ENCODE results near the gene SERPINB10. TPM values are rescaled to one million over a fixed set of nuclear protein-coding genes. Genes with fewer than 3 reads are reported as not detected.

SERPINB10 gene
- total and polyA plus RNA-seq, 2 experiments from 2014 or later, result not detected

DNA sequence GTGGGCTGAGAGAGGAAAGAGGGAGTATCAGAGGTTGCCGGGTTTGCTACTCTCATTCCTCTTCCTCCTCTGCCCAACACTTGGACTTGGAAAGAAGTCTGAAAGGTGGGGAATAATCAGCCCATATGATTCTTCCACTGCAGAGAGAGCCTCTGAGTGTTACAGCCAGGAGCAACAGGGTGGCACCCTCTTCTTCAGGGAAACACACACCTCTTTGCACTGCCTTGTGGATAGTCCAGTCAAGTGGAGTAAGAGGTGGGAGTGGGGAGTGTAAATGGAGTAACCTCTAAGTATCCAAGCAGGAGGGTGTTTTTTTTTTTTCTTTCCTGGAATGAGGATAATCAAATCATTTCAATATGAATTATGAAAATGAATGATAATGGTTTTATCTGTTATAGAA lies 53.1 kb downstream of the SERPINB10 start:
- H3K27ac ChIP-seq, result no peak overlapping the region
- WGBS, 2 experiments (ENCODE audit: low coverage in 1 of 2, low lambda C conversion rate in 2 of 2, missing lambda C conversion rate in 2 of 2), result 67 to 78% methylated on average over 1 of the region's 1 CpG
- TF ChIP-seq EZH2 (IDR thresholded peaks at IDR 0.05; ENCODE audit: insufficient read depth, poor library complexity, severe bottlenecking) (no peak), EZH2phosphoT487 (IDR thresholded peaks at IDR 0.05; ENCODE audit: insufficient read depth, low read depth) (no peak)

DNA sequence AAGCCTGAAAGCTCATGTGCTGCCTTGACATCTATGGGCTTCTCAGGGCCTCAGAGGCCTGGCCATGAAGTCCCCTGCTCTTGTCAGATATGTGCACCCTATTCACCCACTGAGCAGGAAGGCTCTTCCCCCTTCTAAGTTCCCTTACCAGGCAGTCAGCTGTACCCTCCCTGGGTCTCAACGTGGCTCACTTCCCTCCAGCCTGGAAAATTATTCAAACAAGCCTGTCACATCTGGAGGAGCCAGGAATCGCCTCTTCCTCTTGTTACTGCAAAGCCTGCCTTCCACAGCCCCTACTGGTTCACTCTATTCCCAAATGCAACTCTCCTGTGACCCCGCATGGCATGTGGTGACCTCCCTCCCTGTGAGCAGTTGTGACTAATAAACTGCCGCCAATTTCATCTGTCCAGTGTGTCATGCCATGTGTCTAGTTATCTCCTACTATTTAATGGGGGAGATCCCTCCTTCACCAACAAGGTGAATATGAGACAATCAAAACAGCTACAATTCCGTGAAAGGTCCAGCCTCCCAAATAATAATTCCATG lies 53.8 kb downstream of the SERPINB10 start:
- H3K27ac ChIP-seq, result no peak overlapping the region
- no peak overlapping the region for H3K9ac ChIP-seq
- no peaks in the 10 kb centered on the region for H3K36me3 ChIP-seq (ENCODE audit: low read depth)
- H3K4me2 ChIP-seq (ENCODE audit: unreplicated experiment), result no peak overlapping the region
- peaks cover 15% of the 10 kb centered on the region; the same call in 1 of the 2 replicates for H3K4me1 ChIP-seq (ENCODE audit: insufficient read depth)
- in situ Hi-C loops (cut with MboI), result no loop called here
- no peaks in the 10 kb centered on the region for H4K20me1 ChIP-seq (ENCODE audit: insufficient read depth)
- no peaks in the 10 kb centered on the region for H3K9me3 ChIP-seq (ENCODE audit: low read depth)
- 0 out of 2 replicates have a peak, but pooled peaks cover 2% of the 10 kb centered on the region for H3F3A ChIP-seq (ENCODE audit: insufficient read depth)
- H3K79me2 ChIP-seq (ENCODE audit: insufficient read depth), result no peaks in the 10 kb centered on the region
- 64 to 69% methylated on average over 5 of the region's 5 CpGs for WGBS, 2 experiments (ENCODE audit: low coverage in 1 of 2, low lambda C conversion rate in 2 of 2, missing lambda C conversion rate in 2 of 2)
- H3K4me3 ChIP-seq, result no peak overlapping the region
- H2AFZ ChIP-seq, result no peak overlapping the region
- H3K27me3 ChIP-seq (replicated peaks; ENCODE audit: insufficient read depth), result no peaks in the 10 kb centered on the region
- no peaks in the 10 kb centered on the region for H3K9me2 ChIP-seq (ENCODE audit: insufficient read depth)
- no peak for DNase-seq
- TF ChIP-seq EZH2 (IDR thresholded peaks at IDR 0.05; ENCODE audit: insufficient read depth, poor library complexity, severe bottlenecking) (no peak), EZH2phosphoT487 (IDR thresholded peaks at IDR 0.05; ENCODE audit: insufficient read depth, low read depth) (no peak)

More for the DNA sequence above, 53.1 kb downstream of the SERPINB10 start:
- no peaks in the 10 kb centered on the region for H3K27me3 ChIP-seq (replicated peaks; ENCODE audit: insufficient read depth)
- H3K9me3 ChIP-seq (ENCODE audit: low read depth), result no peaks in the 10 kb centered on the region
- no peaks in the 10 kb centered on the region for H3K9me2 ChIP-seq (ENCODE audit: insufficient read depth)
- H3K9ac ChIP-seq, result no peak overlapping the region
- no peak overlapping the region for H3K4me2 ChIP-seq (ENCODE audit: unreplicated experiment)
- H3K79me2 ChIP-seq (ENCODE audit: insufficient read depth), result no peaks in the 10 kb centered on the region
- in situ Hi-C loops (cut with MboI), result no loop called here
- no peaks in the 10 kb centered on the region for H3F3A ChIP-seq (ENCODE audit: insufficient read depth)
- H3K36me3 ChIP-seq (ENCODE audit: low read depth), result no peaks in the 10 kb centered on the region
- no peak overlapping the region for H2AFZ ChIP-seq
- peaks cover 9% of the 10 kb centered on the region; the same call in 1 of the 2 replicates for H3K4me1 ChIP-seq (ENCODE audit: insufficient read depth)
- no peak for DNase-seq
- no peaks in the 10 kb centered on the region for H4K20me1 ChIP-seq (ENCODE audit: insufficient read depth)
- no peak overlapping the region for H3K4me3 ChIP-seq

DNA sequence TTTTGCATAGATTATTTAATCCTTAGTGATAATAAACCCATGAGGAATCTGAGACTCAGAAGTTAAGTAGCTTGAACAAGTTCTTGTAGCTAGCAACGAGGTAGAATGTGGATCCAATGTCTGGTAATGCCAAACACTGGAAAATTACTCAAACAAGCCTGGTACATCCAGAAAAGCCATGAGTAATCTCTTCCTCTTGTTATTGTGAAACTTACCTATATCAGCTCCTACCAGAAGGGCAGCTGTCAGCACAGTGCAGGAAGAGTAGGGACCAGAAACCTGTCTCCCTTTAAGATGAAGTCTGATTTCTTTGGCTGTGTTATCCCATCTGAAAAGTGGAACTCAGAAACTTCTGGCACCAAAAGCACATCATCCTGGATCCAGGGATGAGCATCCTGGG lies 54.4 kb downstream of the SERPINB10 start:
- 0 out of 2 replicates have a peak, but pooled peaks cover 5% of the 10 kb centered on the region for H3F3A ChIP-seq (ENCODE audit: insufficient read depth)
- no peak for TF ChIP-seq EZH2 (IDR thresholded peaks at IDR 0.05; ENCODE audit: insufficient read depth, poor library complexity, severe bottlenecking)
- no peaks in the 10 kb centered on the region for H3K36me3 ChIP-seq (ENCODE audit: low read depth)
- H2AFZ ChIP-seq, result no peak overlapping the region
- H3K4me1 ChIP-seq (ENCODE audit: insufficient read depth), result peaks cover 12% of the 10 kb centered on the region; the same call in 1 of the 2 replicates
- WGBS, 2 experiments (ENCODE audit: low coverage in 1 of 2, low lambda C conversion rate in 2 of 2, missing lambda C conversion rate in 2 of 2), result 37 to 50% methylated on average over 1 of the region's 1 CpG
- no peaks in the 10 kb centered on the region for H3K9me3 ChIP-seq (ENCODE audit: low read depth)
- H3K4me2 ChIP-seq (ENCODE audit: unreplicated experiment), result no peak overlapping the region
- H4K20me1 ChIP-seq (ENCODE audit: insufficient read depth), result no peaks in the 10 kb centered on the region
- no peak overlapping the region for H3K9ac ChIP-seq
- H3K27ac ChIP-seq, result no peak overlapping the region
- H3K9me2 ChIP-seq (ENCODE audit: insufficient read depth), result no peaks in the 10 kb centered on the region
- no peak overlapping the region for H3K4me3 ChIP-seq
- H3K79me2 ChIP-seq (ENCODE audit: insufficient read depth), result no peaks in the 10 kb centered on the region
- in situ Hi-C loops (cut with MboI), result no loop called here
- DNase-seq, result peak; percentile 52
- no peaks in the 10 kb centered on the region for H3K27me3 ChIP-seq (replicated peaks; ENCODE audit: insufficient read depth)

DNA sequence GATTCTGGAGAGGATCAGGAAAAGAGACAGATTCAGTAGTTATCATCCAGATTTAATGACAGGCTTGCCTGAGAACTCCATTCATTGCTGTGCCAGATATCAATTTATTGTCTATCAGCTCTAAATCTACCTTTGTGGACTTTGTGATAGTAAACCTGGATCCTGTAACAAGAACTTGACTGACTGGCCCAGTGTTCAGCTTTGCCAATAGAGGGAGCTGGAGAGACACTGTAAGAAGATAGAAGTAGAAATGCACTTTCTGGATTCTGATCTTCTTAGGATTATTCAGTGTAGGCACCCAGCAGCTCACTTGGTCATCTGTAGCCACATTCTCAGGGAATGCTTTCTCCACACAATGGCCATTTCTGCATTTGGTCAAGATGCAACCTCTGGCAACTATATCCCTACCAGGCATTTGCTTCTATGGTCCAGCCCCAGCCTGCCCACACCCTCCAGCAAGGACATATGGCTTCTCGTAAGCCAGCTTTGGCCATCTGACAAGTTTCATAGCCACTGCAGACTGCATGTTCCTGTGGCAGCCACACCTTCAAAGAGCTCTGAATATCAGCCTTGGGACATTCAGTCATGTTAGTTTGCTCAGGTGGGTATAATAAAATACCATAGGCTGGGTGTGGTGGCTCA lies 56.0 kb downstream of the SERPINB10 start:
- H4K20me1 ChIP-seq (ENCODE audit: insufficient read depth), result no peaks in the 10 kb centered on the region

More for the DNA sequence above, 56.0 kb downstream of the SERPINB10 start:
- Histone ChIP-seq H3K4me2 (ENCODE audit: unreplicated experiment) (no peak overlapping the region), H3K4me1 (ENCODE audit: insufficient read depth) (peaks cover 14% of the 10 kb centered on the region; the same call in 1 of the 2 replicates), H3K9ac (no peak overlapping the region), H3K79me2 (ENCODE audit: insufficient read depth) (no peaks in the 10 kb centered on the region), H3F3A (ENCODE audit: insufficient read depth) (peaks cover 8% of the 10 kb centered on the region), H3K9me3 (ENCODE audit: low read depth) (no peaks in the 10 kb centered on the region), H3K36me3 (ENCODE audit: low read depth) (no peaks in the 10 kb centered on the region), H3K27ac (no peak overlapping the region), H3K27me3 (replicated peaks; ENCODE audit: insufficient read depth) (no peaks in the 10 kb centered on the region), H3K9me2 (ENCODE audit: insufficient read depth) (no peaks in the 10 kb centered on the region), H3K4me3 (no peak overlapping the region), H2AFZ (no peak overlapping the region)
- TF ChIP-seq EZH2 (IDR thresholded peaks at IDR 0.05; ENCODE audit: insufficient read depth, poor library complexity, severe bottlenecking), result no peak
- TF ChIP-seq EZH2phosphoT487 (IDR thresholded peaks at IDR 0.05; ENCODE audit: insufficient read depth, low read depth), result no peak
- in situ Hi-C loops (cut with MboI), result no loop called here
- 55 to 63% methylated on average over 1 of the region's 1 CpG for WGBS, 2 experiments (ENCODE audit: low coverage in 1 of 2, low lambda C conversion rate in 2 of 2, missing lambda C conversion rate in 2 of 2)
- peak; percentile 82 for DNase-seq

Data from GM23248 (cell line).